Mucosa of stomach (tissue), 1 donor: Measurements from ENCODE around the gene HOXC9.
"Not testable (repeated sequence)": the region's sequence is repeated elsewhere in the genome, so short reads cannot be mapped to it uniquely, and the experiment has no call there.

ENCODE experiments used
- H3K27me3 ChIP-seq: one replicate; pipeline ENCODE4 v1.7.0; 2013; ENCODE audit warnings: mild to moderate bottlenecking, low read length; ENCODE audit not compliant: control insufficient read depth, insufficient read depth
- H3K36me3 ChIP-seq: one replicate; pipeline ENCODE4 v1.7.0; 2013; ENCODE audit warnings: low read length; ENCODE audit not compliant: control insufficient read depth, insufficient read depth
- H3K4me1 ChIP-seq: one replicate; pipeline ENCODE4 v1.7.0; 2013; ENCODE audit warnings: mild to moderate bottlenecking, low read length; ENCODE audit not compliant: control insufficient read depth, insufficient read depth
- H3K4me3 ChIP-seq: one replicate; pipeline ENCODE4 v1.7.0; 2013; ENCODE audit warnings: low read length
- H3K9ac ChIP-seq: one replicate; pipeline ENCODE4 v1.7.0; 2013; ENCODE audit warnings: mild to moderate bottlenecking, low read length, moderate library complexity
- H3K9me3 ChIP-seq: one replicate; pipeline ENCODE4 v1.7.0; 2013; ENCODE audit warnings: mild to moderate bottlenecking, low read length, moderate library complexity; ENCODE audit not compliant: control insufficient read depth
- donor health status: Pancreatic carcinoma.

The HOXC9 gene

GRCh38 chr12:54036620-54037359, 36.8 kb downstream of the HOXC9 start:
- Histone ChIP-seq H3K9me3 (no peaks in the 10 kb centered on the region), H3K4me3 (no peak overlapping the region), H3K9ac (no peak overlapping the region), H3K4me1 (peaks cover 33% of the 10 kb centered on the region), H3K36me3 (no peaks in the 10 kb centered on the region), H3K27me3 (peaks cover 48% of the 10 kb centered on the region)

GRCh38 chr12:54037360-54038283, 37.7 kb downstream of the HOXC9 start:
- Histone ChIP-seq H3K9me3 (no peaks in the 10 kb centered on the region), H3K9ac (no peak overlapping the region), H3K4me1 (peaks cover 33% of the 10 kb centered on the region), H3K4me3 (no peak overlapping the region), H3K27me3 (peaks cover 42% of the 10 kb centered on the region), H3K36me3 (no peaks in the 10 kb centered on the region)

GRCh38 chr12:54038284-54038870, 38.4 kb downstream of the HOXC9 start:
- Histone ChIP-seq H3K27me3 (peaks cover 42% of the 10 kb centered on the region), H3K9ac (no peak overlapping the region), H3K4me3 (no peak overlapping the region), H3K36me3 (no peaks in the 10 kb centered on the region), H3K4me1 (peaks cover 26% of the 10 kb centered on the region), H3K9me3 (no peaks in the 10 kb centered on the region)

- Histone ChIP-seq H3K9me3 (no peaks in the 10 kb centered on the region), H3K9ac (no peak overlapping the region), H3K36me3 (no peaks in the 10 kb centered on the region), H3K4me1 (peaks cover 22% of the 10 kb centered on the region), H3K27me3 (peaks cover 39% of the 10 kb centered on the region), H3K4me3 (no peak overlapping the region)
Measured at GRCh38 chr12:54038871-54039414, 39.0 kb downstream of the HOXC9 start.

GRCh38 chr12:54039417-54040147, 39.6 kb downstream of the HOXC9 start:
- Histone ChIP-seq H3K27me3 (peaks cover 35% of the 10 kb centered on the region), H3K9ac (no peak overlapping the region), H3K4me1 (peaks cover 18% of the 10 kb centered on the region), H3K36me3 (no peaks in the 10 kb centered on the region), H3K4me3 (no peak overlapping the region), H3K9me3 (no peaks in the 10 kb centered on the region)

- no peaks in the 10 kb centered on the region for H3K9me3 ChIP-seq
- H3K36me3 ChIP-seq, result no peaks in the 10 kb centered on the region
- H3K27me3 ChIP-seq, result peaks cover 36% of the 10 kb centered on the region
Measured at GRCh38 chr12:54040148-54040494, 40.2 kb downstream of the HOXC9 start.

GRCh38 chr12:54040648-54041047, 40.7 kb downstream of the HOXC9 start:
- no peak overlapping the region for H3K4me3 ChIP-seq
- H3K4me1 ChIP-seq, result peaks cover 18% of the 10 kb centered on the region
- no peaks in the 10 kb centered on the region for H3K36me3 ChIP-seq
- H3K9ac ChIP-seq, result no peak overlapping the region
- peaks cover 40% of the 10 kb centered on the region for H3K27me3 ChIP-seq
- no peaks in the 10 kb centered on the region for H3K9me3 ChIP-seq

More at GRCh38 chr12:54040148-54040494, 40.2 kb downstream of the HOXC9 start:
- Histone ChIP-seq H3K9ac (no peak overlapping the region), H3K4me3 (no peak overlapping the region), H3K4me1 (peaks cover 18% of the 10 kb centered on the region)

GRCh38 chr12:54041097-54041690, 41.2 kb downstream of the HOXC9 start:
- Histone ChIP-seq H3K4me1 (peaks cover 18% of the 10 kb centered on the region), H3K9me3 (no peaks in the 10 kb centered on the region), H3K9ac (no peak overlapping the region), H3K4me3 (no peak overlapping the region), H3K36me3 (no peaks in the 10 kb centered on the region), H3K27me3 (peaks cover 41% of the 10 kb centered on the region)

GRCh38 chr12:54042033-54042432, 42.1 kb downstream of the HOXC9 start:
- not testable (repeated sequence) for H3K9ac ChIP-seq, H3K36me3 ChIP-seq, H3K4me3 ChIP-seq, H3K9me3 ChIP-seq
- Histone ChIP-seq H3K4me1 (peaks cover 25% of the 10 kb centered on the region), H3K27me3 (peaks cover 50% of the 10 kb centered on the region)

- H3K36me3 ChIP-seq, result no peaks in the 10 kb centered on the region
- peaks cover 29% of the 10 kb centered on the region for H3K4me1 ChIP-seq
- no peak overlapping the region for H3K4me3 ChIP-seq
- H3K9me3 ChIP-seq, result no peaks in the 10 kb centered on the region
- no peak overlapping the region for H3K9ac ChIP-seq
- H3K27me3 ChIP-seq, result peaks cover 62% of the 10 kb centered on the region
Measured at GRCh38 chr12:54042970-54043853, 43.3 kb downstream of the HOXC9 start.
